Upper lobe of right lung (tissue), 1 donor: Measurements from ENCODE around the gene DIPK1C. TPM values are rescaled to one million over a fixed set of nuclear protein-coding genes. Genes with fewer than 3 reads are reported as not detected.
A peak's percentile ranks its signal among the peaks of the same experiment; 100 is the strongest.

Experiments
- ATAC-seq: fragments of 200-7000 bp; cut with Tn5 transposase; one replicate; pipeline ENCODE4 v1.9.1; 2020; ENCODE audit warnings: mild to moderate bottlenecking, moderate library complexity
- DNase-seq: peaks from one replicate; pipeline ENCODE4 v3.0.0-alpha.2; 2020
- H3K27ac ChIP-seq: fragments of 200-600 bp; one replicate; pipeline ENCODE4 v1.8.0; 2022
- H3K27me3 ChIP-seq: fragments of 200-600 bp; one replicate; pipeline ENCODE4 v1.8.0; 2022; ENCODE audit warnings: mild to moderate bottlenecking
- H3K36me3 ChIP-seq: fragments of 200-600 bp; one replicate; pipeline ENCODE4 v1.8.0; 2022
- H3K4me1 ChIP-seq: fragments of 200-600 bp; one replicate; pipeline ENCODE4 v1.8.0; 2022
- H3K4me3 ChIP-seq: fragments of 200-600 bp; one replicate; pipeline ENCODE4 v1.8.0; 2022; ENCODE audit warnings: mild to moderate bottlenecking
- H3K9me3 ChIP-seq: fragments of 200-600 bp; one replicate; pipeline ENCODE4 v1.8.0; 2022
- intact Hi-C: fragments of 100-400 bp; cut with DNase I; formaldehyde crosslinking; loops from one replicate; pipeline ENCODE4 v1.11.0; 2022
- total RNA-seq: library from RNA; stranded (reverse); fragmentation: NEBNext Ultra II Directional; extraction: Animal tissue kit (Norgen Biotek cat#: 25700); gene quantifications from one replicate; pipeline ENCODE4 v1.2.1, GENCODE V29; 2021
- TF ChIP-seq, protein P1 (sequence below): fragments of 200-600 bp; IDR thresholded peaks from one replicate; pipeline ENCODE4 v1.8.0; 2022; ENCODE audit warnings: antibody characterized with exemption
- donor health status: DM: no; HTN: yes; CAD: no; lungs with severe emphysema.

DIPK1C gene
- total RNA-seq, 1 donor from 2014 or later = not detected

DNA sequence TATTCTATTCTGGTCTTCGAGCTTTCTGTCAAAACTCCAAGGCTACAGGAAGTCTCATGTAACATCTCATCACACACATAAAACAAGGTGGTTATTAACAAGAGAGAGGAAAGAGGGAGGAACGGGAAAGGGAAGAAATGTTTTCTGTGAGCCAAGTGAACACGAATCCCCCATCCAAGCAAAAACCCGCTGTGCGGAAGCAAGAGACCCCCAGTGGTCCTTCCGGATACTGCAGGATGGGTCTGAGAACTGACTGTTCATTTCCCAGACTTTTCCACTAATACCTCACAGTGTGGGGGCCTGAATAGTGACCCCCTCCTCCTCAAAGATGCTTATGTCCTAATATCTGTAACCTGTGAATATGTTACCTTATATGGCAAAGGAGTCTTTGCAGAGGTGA, 19.0 kb upstream of the DIPK1C start:
- ATAC-seq = no peak
- Histone ChIP-seq H3K36me3 (no peaks in the 10 kb centered on the region), H3K27me3 (no peaks in the 10 kb centered on the region), H3K4me1 (no peaks in the 10 kb centered on the region), H3K4me3 (no peak overlapping the region), H3K27ac (no peak overlapping the region), H3K9me3 (no peaks in the 10 kb centered on the region)
- intact Hi-C loops = no loop called here
- DNase-seq = no peak
- TF ChIP-seq, protein P1, sequence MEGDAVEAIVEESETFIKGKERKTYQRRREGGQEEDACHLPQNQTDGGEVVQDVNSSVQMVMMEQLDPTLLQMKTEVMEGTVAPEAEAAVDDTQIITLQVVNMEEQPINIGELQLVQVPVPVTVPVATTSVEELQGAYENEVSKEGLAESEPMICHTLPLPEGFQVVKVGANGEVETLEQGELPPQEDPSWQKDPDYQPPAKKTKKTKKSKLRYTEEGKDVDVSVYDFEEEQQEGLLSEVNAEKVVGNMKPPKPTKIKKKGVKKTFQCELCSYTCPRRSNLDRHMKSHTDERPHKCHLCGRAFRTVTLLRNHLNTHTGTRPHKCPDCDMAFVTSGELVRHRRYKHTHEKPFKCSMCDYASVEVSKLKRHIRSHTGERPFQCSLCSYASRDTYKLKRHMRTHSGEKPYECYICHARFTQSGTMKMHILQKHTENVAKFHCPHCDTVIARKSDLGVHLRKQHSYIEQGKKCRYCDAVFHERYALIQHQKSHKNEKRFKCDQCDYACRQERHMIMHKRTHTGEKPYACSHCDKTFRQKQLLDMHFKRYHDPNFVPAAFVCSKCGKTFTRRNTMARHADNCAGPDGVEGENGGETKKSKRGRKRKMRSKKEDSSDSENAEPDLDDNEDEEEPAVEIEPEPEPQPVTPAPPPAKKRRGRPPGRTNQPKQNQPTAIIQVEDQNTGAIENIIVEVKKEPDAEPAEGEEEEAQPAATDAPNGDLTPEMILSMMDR = peak; percentile 46

DNA sequence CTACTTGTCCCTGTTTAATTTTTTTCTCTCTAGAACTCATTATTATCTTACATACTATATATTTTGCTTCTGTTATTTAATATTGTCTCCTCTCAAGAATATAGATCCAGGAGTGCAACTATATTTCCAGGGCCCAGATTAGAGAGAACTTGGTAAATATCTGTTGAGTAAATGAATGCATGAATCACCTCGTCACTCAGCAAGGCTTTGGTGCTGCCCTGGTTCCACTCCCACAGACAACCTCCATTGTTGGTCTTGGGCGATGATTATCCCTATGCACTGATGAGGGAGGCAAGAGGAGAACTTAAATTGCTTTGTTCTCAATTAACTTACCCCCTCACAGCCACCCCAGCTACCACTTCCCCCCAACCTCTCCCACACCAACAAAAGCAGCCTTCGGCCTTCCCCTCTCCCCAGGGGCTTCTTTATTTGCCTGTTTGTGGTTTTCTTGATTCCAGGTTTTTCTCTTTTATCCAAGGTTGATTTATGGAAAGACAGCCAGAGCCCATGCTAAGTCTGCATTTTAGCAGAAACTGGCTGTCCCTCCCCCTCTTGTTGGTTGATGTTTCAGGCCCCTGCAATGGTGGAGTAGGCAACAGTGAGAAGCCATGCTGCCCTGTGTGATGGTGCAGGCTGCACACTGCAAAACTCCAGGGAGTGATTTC, 17.0 kb upstream of the DIPK1C start:
- no peaks in the 10 kb centered on the region for H3K4me1 ChIP-seq
- H3K36me3 ChIP-seq = no peaks in the 10 kb centered on the region
- no peaks in the 10 kb centered on the region for H3K27me3 ChIP-seq
- ATAC-seq = no peak
- no peaks in the 10 kb centered on the region for H3K9me3 ChIP-seq
- H3K27ac ChIP-seq = no peak overlapping the region
- intact Hi-C loops = no loop called here
- no peak overlapping the region for H3K4me3 ChIP-seq
- DNase-seq = no peak
- TF ChIP-seq, protein P1 = no peak

DNA sequence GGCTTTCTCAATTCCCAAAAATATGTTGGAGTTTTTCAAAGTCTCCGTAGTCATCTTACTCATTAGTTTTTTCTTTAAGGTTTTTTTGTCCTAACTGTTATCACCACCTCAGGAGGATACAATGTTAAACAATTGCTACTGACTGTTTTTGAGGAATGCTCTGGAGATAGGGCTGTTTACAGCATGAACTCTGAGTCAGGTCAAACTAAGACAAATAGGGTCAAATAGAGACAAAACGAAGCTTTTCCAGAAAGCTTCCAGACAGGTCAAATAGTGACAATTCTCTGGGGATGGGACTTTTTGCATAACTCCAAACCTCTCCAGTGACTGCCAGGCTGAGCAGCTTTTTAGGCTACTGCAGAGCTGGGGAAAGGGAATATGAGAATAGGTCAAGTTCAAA, 15.2 kb upstream of the DIPK1C start:
- intact Hi-C loops = no loop called here
- Histone ChIP-seq H3K27me3 (no peaks in the 10 kb centered on the region), H3K4me1 (no peaks in the 10 kb centered on the region), H3K36me3 (no peaks in the 10 kb centered on the region), H3K9me3 (no peaks in the 10 kb centered on the region), H3K27ac (no peak overlapping the region), H3K4me3 (no peak overlapping the region)
- TF ChIP-seq, protein P1 = no peak
- ATAC-seq (no peak), DNase-seq (no peak)

DNA sequence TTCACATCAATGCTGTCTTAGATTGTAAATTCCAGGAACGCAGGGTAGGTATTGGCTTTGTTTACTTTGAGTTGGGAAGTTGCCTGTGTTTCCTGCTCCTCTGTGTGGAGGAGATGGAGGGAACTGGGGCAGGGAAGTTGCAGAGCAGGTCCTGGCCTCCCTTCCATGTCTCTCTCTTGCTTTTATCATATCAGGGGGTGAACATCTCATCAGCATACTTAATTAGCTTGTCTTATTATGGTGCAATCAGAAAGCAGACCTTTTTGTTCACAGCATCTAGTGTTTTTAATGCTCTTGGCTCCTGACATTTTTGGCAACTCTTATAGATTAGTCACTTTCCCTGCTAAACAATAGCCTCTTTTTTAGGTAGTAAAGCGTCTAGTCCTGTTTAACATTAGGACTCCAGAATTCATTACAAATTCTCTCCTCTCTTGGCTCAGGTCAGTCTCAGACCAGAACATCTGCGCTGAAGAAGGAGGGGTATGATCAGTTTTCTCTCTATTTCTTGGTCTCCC, 11.5 kb upstream of the DIPK1C start:
- Histone ChIP-seq H3K27ac (no peak overlapping the region), H3K27me3 (no peaks in the 10 kb centered on the region), H3K9me3 (no peaks in the 10 kb centered on the region), H3K4me3 (no peak overlapping the region), H3K4me1 (no peaks in the 10 kb centered on the region), H3K36me3 (no peaks in the 10 kb centered on the region)
- DNase-seq = no peak
- TF ChIP-seq, protein P1 = no peak
- ATAC-seq = no peak
- intact Hi-C loops = no loop called here

DNA sequence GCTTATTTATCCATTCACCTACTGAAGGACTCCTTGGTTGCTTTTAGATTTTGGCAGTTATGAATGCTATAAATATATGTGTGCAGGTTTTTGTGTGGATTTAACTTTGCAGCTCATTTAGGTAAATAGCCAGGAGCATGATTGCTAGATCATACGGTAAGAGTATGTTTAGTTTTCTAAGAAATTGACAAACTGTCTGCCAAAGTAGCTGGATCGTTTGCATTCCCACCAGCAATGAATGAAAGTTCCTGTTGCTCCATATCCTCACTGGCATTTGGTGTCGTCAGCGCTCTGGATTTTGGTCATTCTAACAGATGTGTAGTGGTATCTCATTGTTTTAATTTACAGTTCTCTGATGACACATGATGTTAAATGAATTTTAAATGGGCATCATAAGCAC, 8.7 kb upstream of the DIPK1C start:
- no peaks in the 10 kb centered on the region for H3K9me3 ChIP-seq
- DNase-seq = no peak
- intact Hi-C loops = no loop called here

More for the DNA sequence above, 8.7 kb upstream of the DIPK1C start:
- TF ChIP-seq, protein P1 = no peak
- H3K4me1 ChIP-seq = no peaks in the 10 kb centered on the region
- no peaks in the 10 kb centered on the region for H3K27me3 ChIP-seq
- H3K4me3 ChIP-seq = no peak overlapping the region
- no peak for ATAC-seq
- no peaks in the 10 kb centered on the region for H3K36me3 ChIP-seq
- no peak overlapping the region for H3K27ac ChIP-seq
